ENCODE results near the gene ZNF184.

ZNF184 gene

GRCh38 chr6:27419363-27419762 is 53.5 kb downstream of the ZNF184 start:
- no peak for DNase-seq

DNA sequence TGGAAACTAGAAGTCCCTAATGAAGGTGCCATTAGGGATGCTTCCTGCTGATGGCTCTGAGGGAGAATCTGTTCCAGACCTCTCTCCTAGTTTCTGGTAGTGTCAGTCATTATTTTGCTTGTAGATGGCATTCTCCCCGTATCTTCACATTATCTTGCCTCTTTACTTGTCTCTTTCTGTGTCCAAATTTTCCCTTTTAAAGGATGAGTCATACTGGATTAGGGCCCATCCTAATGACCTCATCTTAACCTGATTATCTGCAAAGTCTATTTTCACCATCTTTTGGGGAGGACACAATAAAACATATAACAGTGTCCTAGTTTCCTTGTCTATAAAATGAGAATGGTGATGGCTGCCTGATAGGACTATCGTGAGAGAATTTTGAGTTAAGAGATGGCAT is 57.0 kb downstream of the ZNF184 start:
- no peak for DNase-seq

DNA sequence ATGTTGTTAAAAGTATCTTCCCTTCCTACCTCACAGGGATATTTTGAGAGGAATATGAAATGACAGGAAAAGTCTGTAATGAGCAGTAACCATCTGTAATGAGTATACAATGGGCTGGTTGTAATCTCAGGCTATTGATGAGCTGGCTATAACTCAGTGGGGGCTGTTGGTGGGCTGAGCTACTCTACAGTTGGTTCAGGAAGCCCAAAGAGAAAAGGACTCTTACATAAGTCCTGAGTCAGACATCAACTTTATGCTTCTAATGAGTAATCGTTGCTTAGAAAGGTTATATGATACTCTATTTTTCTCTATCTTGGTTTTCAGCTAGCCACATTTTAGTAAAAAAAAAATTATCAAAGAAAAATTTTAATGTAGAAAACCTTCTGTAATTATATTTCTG is 57.9 kb downstream of the ZNF184 start:
- DNase-seq: no peak

GRCh38 chr6:27414300-27414699 is 58.6 kb downstream of the ZNF184 start:
- DNase-seq: no peak

GRCh38 chr6:27407153-27407814 is 65.6 kb downstream of the ZNF184 start:
- no peak for DNase-seq

- DNase-seq: no peak
Observed at GRCh38 chr6:27406085-27406484, 66.8 kb downstream of the ZNF184 start.

GRCh38 chr6:27400877-27401642 is 71.8 kb downstream of the ZNF184 start:
- DNase-seq: no peak

Measured in stimulated activated CD8-positive, alpha-beta memory T cell treated with anti-CD3 and anti-CD28 coated beads, Interleukin-4, amount 100 ng/mL, for 48 hours (primary cell).